GM18499 (cell line): Measurements from ENCODE around the gene TRMT2A.
A peak's percentile ranks its signal among the peaks of the same experiment; 100 is the strongest.
"Not testable (repeated sequence)": the region's sequence is repeated elsewhere in the genome, so short reads cannot be mapped to it uniquely, and the experiment has no call there.

Experiments
- ATAC-seq: cut with Tn5 transposase; IDR thresholded peaks from one replicate; pipeline ENCODE4 v1.9.1; 2021; ENCODE audit warnings: moderate number of reproducible peaks; ENCODE audit not compliant: insufficient read depth, unreplicated experiment

Gene TRMT2A, protein sequence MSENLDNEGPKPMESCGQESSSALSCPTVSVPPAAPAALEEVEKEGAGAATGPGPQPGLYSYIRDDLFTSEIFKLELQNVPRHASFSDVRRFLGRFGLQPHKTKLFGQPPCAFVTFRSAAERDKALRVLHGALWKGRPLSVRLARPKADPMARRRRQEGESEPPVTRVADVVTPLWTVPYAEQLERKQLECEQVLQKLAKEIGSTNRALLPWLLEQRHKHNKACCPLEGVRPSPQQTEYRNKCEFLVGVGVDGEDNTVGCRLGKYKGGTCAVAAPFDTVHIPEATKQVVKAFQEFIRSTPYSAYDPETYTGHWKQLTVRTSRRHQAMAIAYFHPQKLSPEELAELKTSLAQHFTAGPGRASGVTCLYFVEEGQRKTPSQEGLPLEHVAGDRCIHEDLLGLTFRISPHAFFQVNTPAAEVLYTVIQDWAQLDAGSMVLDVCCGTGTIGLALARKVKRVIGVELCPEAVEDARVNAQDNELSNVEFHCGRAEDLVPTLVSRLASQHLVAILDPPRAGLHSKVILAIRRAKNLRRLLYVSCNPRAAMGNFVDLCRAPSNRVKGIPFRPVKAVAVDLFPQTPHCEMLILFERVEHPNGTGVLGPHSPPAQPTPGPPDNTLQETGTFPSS

GRCh38 chr22:20116951-20117632 lies at the start of gene TRMT2A:
Gene TRMT2A, minus strand, starts transcription at chr22:20117226. Its CDS starts 320 bp downstream, at chr22:20116906.
- ATAC-seq, result peak; percentile 61

DNA sequence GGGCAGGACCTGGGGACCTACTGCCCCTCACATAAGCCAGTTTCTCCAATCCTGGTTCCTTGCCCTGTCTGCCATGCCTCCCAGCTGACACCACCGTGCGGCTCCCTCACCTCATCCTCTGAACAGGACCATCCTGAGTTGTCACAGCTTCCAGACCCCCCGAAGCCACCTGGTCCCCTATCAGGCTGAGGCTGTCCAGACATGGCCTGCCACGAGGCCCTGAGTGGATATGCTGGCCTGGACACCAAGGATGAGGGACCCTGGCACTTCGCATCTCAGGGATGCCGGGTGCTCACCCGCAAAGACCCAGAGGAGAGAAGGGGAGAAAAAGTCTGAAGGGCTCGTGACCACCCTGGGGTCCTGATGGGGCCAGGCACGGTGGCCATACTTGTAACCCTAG lies 49.7 kb upstream of the TRMT2A start:
- no peak for ATAC-seq

DNA sequence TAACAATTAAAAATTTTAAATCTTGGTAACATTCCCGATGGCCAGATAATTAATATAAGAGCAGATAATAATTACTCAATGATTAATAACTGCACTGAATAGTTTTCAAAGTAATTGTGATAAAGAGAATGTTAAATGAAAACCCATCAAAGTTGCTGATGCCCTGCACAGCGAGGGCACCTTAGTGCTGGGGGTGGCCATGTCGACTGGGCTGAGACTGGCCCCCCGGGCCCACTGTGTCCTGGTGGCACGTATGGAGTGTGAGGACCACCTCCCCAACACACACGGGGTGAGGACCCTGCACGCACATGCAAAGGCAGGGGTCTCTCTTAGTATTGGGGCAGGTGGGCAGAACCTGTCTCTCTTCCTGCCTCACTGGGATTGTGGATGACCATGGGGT lies 48.9 kb upstream of the TRMT2A start:
- no peak for ATAC-seq

DNA sequence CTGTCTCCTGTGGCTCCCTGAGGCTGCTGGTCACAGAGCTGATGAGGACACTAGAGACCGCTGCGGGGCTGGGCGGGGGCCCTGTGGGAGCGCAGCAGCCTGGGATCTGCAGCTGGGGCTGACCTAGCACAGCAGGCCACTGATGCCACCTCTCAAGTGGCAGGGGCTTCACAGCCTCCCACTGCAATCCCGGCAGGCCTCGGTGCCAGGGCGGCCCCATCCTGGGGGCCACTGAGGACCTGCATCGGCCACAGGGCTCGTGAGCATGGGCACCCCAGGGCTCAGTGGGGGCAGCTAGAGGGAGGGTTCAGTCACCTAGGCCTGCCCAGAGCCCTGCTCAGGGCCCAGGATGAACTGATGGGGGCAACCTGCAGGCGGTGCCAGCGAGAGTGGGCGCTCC lies 48.4 kb upstream of the TRMT2A start:
- ATAC-seq, result no peak

DNA sequence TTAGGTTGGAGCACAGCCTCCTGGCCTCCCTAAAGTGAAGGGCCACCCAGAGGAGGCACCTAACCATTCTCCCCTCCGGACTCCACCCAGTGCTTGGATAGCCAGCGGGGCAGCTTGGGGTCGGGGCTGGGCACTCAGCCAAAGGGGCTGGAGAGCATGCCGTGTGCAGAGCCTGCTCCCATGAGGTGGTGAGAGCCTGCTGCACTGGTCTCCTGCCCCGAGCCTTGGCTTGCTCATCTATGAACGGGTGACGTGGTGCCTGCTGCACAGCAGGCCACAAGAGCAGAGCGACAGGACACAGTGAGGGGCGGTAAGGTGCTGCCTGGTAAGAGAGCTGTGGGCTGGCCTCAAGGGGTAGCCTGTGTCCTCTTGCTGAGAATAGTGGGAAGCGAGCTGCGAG lies 47.8 kb upstream of the TRMT2A start:
- ATAC-seq, result no peak

DNA sequence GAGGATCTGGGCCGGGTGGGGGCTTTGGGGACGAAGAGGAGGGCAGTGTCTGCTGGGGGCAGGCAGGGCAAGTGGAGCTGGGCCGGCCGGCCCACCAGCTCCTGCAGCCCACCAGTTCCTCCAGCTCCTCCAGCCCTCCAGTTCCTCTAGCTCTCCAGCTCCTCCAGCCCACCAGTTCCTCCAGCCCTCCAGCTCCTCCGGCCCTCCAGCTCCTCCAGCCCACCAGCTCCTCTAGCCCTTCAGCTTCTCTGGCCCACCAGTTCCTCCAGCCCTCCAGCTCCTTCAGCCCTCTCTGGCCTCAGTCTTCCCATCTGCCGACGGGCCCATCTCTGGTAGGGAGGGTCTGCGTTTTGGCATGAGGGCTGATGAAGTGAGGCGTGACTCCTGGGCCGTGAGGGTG lies 43.0 kb upstream of the TRMT2A start:
- no peak for ATAC-seq

DNA sequence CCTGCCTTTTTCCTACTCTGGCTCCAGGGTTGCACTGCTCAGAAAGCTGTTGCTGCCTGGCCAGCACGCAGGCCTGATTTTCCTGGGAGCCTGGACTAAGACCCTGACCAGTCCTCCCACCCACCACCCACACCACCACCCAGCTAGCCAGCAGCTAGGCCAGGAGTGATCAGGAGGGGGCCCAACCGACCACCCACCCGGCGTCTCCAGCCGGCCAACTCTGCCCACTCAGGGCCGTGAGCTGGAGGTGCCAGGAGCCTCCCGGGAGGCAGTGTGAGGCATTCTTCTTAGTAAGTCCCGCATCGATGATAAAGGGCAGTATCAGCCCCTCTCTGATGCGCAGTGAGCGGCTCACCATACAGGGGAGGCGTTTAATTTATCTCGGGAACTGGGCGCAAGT lies 42.5 kb upstream of the TRMT2A start:
- not testable (repeated sequence) for ATAC-seq

DNA sequence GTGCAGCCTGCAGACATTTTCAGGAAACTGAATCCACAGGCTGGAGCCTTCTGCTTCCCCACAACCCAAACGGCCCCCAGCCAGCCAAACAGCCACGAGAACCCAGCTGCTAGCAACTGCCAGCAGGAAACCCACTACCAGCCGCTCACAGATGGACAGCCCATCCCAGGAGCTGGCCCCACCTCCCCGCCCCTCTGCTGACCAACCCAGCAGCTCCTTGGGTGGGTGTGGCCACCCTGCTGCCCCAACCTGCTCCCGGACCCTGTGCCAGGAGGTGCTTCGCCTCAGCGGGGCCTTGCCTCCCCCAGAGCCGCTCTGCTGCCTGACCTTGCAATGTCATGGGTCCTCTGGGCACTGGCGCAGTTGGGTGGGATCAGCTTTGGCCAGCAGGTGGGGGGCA lies 42.0 kb upstream of the TRMT2A start:
- ATAC-seq, result no peak

- no peak for ATAC-seq
Measured at GRCh38 chr22:20158391-20159036, 41.5 kb upstream of the TRMT2A start.

DNA sequence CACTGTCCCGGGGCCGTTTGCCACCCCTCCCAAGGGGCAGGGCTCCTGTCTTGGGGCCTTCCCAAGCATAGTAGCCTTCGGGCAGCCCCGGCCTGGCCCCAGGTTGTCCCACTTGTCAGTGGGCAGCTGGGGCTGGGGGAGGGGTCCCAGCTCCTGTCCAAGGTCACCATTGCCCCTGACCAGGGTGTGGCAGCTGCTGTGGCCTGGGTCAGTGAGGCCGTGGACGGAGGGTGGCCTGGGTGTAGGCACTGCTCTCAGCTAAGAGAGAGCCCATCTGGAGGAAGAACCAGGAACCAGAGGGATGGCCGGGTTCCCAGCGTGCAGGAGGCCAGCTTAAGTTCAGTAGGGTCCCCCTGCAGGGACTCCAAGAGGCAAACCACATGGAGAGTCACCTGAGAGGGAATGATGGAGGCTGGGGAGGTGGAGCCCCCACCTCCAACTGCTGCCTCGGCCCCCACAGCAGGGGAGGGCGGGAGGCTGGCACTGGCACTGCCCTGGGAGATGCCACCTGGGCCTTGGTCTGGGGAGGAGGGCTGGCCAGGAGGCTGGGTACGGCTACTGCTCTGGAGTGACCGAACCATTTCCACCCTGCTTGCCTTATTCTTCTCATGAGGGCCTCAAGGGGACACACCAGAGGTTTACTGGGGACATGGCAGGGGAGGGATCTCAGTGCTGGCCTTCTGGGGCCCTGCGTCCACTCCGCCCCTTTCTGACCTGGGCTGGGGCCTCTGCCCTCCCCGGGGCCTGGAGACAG lies 40.6 kb upstream of the TRMT2A start:
- ATAC-seq, result no peak

DNA sequence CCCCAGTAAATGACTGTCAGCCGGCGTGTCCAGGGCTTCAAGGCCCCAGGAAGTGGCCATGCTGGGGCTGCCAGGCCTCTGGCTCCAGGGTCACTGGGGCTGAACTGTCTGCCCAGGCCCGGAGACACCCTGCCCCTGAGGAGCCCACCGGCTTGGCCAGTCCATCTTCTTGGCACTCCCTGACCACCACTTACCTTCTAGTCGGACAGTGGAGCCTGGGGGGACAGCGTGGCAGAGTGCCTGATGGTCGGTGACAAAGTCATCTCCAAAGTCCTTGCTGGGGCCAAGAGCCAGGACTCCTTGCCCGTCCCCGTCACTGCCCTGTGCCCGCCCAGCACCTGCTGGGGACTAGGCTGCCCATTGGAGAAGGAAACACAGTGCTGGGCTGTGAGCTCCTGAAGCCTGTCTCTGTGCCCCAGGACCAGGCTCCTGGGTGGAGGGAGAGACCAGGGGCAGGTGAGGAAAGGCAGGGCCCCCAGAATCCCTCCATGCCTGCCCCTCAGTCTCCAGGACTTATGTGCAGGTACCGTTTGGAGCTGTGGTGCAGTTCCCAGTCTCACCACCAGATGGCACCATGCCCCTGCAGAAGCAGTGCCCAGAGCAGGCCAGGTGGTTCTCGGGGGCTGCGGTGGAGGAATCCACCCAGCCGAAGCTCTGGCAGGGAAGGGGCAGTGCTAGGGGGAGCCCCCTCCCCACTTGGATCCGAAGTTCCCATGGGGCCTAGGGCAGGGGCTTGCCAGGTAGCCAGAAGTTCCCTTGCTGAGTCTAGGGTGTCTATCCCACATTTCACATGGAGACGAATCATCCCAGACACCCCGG lies 39.8 kb upstream of the TRMT2A start:
- no peak for ATAC-seq

DNA sequence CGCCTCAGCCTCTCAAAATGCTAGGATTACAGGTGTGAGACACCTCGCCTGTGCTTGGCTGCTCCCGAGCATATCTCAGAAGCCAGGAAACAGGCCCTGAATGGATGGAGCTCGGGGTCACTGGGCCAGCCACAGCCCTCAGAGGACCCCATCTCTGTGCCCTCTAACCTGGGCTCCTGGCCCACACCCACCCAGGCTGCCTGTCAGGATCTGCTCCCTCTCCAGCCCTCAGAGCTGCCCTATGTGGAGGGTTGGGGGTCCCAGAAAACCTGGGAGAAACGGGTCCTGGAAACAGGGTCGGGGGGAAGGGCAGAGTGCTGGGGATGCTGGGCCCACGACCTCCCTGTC lies 39.0 kb upstream of the TRMT2A start:
- ATAC-seq, result no peak

DNA sequence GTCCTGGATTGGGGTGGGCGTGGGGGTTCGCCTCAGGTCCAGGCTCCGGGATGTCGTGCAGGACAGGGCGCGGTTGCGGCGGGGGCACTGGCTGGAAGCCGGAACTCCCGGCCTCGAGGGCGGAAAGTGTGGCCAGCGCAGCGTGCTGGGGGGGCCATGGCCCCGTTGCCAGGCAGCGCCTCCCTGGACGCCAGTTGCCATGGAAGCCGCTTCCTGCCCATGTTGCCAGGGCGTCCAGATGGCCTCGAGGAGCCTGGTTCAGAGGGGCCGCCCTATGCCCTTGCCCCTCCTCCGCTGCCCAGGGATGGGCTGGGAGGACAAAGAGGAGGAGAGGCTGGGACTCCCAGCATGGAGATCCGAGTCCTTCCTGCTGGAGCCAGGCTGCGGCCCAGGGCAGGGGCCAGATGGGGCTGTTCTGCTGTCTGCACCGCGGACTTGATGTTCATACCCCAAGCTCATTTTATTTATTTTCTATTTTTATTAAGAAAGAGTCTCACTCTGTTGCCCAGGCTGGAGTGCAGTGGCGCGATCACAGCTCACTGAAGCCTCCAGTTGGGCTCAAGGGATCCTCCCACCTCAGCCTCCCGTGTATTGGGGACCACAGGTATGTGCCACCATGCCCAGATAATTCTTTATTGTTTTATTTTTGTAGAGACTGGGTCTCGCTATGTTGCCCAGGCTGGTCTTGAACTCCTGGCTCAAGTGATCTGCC lies 38.5 kb upstream of the TRMT2A start:
- no peak for ATAC-seq

- ATAC-seq, result no peak
Measured at GRCh38 chr22:20154602-20155187, 37.7 kb upstream of the TRMT2A start.

GRCh38 chr22:20153945-20154344 lies 36.9 kb upstream of the TRMT2A start:
- no peak for ATAC-seq

DNA sequence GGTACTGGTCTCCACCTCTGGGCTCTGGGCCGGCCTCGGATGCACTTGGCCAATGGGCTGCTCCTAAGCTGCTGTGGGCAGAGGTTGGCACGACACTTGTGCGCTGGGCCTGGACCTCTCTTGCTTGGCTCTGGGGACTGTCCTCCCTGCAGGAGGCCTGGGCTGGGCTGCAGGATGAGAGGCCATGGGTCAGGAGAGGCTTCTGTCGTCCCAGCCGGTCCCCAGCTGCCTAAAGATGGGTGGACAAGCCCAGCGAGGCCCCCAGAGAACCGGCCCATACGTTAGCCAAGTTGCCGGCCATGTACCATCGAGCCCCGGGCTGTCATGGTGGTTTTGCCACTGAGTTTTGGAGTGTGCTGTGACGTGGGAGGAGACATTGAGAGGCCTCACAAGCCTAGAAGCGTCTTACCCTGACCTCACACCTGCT lies 35.5 kb upstream of the TRMT2A start:
- no peak for ATAC-seq

DNA sequence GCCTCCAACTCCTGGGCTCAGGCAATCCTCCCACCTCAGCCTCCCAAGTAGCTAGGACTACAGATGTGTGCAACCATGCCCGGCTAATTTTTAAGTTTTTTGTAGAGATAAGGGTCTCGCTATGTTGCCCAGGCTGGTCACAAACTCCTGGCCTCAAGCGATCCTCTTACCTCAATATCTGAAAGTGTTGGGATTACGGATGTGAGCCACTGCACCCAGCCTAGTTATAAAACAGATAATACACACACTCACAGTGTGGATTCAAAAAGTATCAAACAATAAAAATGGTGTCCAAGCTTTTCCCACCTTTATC lies 34.2 kb upstream of the TRMT2A start:
- ATAC-seq, result no peak

GRCh38 chr22:20150381-20151275 lies 33.6 kb upstream of the TRMT2A start, which contains the start of gene CCDC188:
Gene CCDC188, minus strand, starts transcription at chr22:20151055. Its CDS starts 69 bp downstream, at chr22:20150986.
- ATAC-seq, result no peak
